ENCODE results near the gene HEMGN.
"Not testable (repeated sequence)": the region's sequence is repeated elsewhere in the genome, so short reads cannot be mapped to it uniquely, and the experiment has no call there.

The HEMGN gene

DNA sequence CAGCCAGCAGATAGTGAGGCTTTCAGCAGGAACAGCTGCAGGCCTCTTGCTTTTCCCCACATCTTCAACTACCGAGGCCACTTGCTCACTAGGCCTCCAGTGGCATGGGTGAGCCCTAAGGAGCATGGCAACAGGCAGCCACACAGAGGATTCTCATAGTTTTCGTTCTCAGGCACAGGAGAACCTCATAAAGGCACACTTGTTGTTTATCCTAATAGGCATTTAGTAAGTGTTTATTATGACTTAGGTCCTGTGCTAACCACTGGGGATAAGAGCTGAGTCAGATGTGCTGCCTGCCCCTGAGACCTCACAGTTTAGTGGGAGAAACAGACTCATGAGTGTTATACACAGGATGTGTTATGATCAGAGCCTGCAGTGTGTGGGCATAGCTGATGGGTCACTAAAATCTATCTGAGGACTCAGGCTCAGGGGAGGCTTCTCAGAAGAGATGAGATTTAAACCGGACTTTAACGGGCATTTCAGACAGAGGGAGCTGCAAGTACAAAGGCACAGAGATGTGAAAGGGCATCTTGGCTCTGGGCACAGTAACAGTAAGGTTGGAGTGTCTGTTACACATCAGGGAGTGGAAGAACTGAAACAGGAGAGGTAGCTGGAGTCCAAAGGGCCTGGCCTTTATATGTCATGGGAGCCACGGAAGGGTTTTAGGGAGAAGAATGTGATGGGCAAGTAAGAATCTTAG, 21.0 kb upstream of the HEMGN start:
- TF ChIP-seq, protein P1, sequence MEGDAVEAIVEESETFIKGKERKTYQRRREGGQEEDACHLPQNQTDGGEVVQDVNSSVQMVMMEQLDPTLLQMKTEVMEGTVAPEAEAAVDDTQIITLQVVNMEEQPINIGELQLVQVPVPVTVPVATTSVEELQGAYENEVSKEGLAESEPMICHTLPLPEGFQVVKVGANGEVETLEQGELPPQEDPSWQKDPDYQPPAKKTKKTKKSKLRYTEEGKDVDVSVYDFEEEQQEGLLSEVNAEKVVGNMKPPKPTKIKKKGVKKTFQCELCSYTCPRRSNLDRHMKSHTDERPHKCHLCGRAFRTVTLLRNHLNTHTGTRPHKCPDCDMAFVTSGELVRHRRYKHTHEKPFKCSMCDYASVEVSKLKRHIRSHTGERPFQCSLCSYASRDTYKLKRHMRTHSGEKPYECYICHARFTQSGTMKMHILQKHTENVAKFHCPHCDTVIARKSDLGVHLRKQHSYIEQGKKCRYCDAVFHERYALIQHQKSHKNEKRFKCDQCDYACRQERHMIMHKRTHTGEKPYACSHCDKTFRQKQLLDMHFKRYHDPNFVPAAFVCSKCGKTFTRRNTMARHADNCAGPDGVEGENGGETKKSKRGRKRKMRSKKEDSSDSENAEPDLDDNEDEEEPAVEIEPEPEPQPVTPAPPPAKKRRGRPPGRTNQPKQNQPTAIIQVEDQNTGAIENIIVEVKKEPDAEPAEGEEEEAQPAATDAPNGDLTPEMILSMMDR (IDR thresholded peaks at IDR 0.05; ENCODE audit: borderline replicate concordance, insufficient read depth, low read depth, low read length), result no peak
- no peak overlapping the region for H3K4me3 ChIP-seq (ENCODE audit: low read depth, low read length)

DNA sequence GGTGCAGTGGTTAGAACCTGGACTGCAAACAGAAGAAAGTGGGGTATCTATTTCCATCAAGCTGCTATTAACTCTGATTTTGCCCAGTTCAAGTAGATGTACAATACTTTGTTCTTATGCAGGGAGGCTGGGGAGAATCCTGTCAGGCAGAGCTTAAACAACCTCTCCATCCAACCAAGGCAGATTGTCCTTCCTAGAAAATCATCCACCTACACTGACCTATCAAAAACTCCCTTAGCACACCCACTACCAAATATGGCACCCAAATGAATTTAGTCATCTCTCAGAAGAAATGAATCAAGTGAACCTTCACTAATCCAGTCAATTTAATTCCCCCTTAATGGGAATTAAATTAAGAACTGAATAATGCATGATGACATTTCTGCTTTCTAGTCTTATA, 18.4 kb upstream of the HEMGN start:
- H3K4me3 ChIP-seq (ENCODE audit: low read depth, low read length), result no peak overlapping the region
- TF ChIP-seq, protein P1 (IDR thresholded peaks at IDR 0.05; ENCODE audit: borderline replicate concordance, insufficient read depth, low read depth, low read length), result no peak

DNA sequence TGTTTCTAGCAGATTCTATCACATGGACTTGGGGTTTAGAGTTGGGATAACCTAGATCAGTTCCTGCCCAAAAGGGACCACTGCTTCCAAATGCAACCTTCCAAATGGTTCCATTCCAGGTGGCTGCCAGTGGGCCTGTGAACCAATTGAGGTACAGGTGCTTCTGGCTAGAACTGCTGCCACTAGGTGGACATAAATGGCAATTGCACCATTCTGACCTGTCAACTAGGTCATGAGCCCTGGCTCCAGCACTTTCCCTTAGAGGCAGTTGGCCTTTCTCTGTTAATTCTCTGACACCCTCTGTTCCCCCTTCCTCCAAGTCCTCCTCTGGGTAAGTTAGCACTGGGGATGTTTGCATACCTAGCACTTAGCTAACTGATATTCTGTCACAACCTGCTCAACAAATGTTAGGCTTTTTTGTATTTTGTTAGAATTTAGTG, 16.6 kb upstream of the HEMGN start:
- H3K4me3 ChIP-seq (ENCODE audit: low read depth, low read length), result no peak overlapping the region
- TF ChIP-seq, protein P1 (IDR thresholded peaks at IDR 0.05; ENCODE audit: borderline replicate concordance, insufficient read depth, low read depth, low read length), result peak; percentile 74

DNA sequence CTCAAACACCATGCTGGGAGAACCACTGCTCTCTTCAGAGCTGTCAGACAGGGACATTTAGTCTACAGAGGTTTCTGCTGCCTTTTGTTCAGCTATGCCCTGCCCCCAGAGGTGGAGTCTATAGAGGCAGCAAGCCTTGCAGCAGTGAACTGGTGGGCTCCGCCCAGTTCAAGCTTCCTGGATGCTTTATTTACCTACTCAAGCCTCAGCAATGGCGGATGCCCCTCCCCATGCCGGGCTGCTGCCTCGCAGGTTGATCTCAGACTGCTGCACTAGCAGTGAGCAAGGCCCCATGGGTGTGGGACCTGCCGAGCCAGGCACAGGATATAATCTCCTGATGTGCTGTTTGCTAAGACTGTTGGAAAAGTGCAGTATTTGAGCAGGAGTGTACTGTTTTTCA, 12.9 kb upstream of the HEMGN start:
- not testable (repeated sequence) for H3K4me3 ChIP-seq (ENCODE audit: low read depth, low read length)

DNA sequence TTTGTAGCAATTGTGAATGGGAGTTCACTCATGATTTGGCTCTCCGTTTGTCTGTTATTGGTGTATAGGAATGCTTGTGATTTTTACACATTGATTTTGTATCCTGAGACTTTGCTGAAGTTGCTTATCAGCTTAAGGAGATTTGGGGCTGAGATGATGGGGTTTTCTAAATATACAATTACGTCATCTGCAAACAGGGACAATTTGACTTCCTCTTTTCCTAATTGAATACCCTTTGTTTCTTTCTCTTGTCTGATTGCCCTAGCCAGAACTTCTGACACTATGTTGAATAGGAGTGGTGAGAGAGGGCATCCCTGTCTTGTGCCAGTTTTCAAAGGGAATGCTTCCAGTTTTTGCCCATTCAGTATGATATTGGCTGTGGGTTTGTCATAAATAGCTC, 9.1 kb upstream of the HEMGN start:
- not testable (repeated sequence) for H3K4me3 ChIP-seq (ENCODE audit: low read depth, low read length)

DNA sequence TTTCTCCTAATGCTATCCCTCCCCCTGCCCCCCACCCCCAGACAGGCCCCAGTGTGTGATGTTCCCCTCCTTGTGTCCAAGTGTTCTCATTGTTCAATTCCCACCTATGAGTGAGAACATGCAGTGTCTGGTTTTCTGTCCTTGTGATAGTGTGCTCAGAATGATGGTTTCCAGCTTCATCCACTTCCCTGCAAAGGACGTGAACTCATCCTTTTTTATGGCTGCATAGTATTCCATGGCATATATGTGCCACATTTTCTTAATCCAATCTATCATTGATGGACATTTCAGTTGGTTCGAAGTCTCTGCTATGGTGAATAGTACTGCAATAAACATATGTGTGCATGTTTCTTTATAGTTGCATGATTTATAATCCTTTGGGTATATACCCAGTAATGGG, 7.5 kb upstream of the HEMGN start:
- not testable (repeated sequence) for H3K4me3 ChIP-seq (ENCODE audit: low read depth, low read length)

DNA sequence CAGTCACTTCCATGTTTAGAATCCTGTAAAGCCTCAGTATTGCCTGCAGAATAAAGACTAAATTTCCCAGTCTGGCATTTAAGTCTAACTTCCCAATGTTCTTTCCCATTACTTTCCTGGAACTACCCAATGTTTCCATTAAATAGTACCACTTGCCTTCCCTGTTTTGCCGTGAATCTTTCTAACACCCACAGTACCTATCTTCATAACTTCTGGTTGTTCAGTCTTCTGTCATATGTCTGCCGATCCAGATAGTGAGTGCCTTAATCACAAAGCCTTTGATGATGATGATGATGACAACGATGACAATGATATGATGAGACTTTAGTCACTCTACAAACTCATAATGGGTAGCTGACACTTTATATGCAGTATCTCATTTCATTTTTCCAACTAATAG, 6.6 kb upstream of the HEMGN start:
- H3K4me3 ChIP-seq (ENCODE audit: low read depth, low read length), result no peak overlapping the region
- TF ChIP-seq, protein P1 (IDR thresholded peaks at IDR 0.05; ENCODE audit: borderline replicate concordance, insufficient read depth, low read depth, low read length), result no peak

DNA sequence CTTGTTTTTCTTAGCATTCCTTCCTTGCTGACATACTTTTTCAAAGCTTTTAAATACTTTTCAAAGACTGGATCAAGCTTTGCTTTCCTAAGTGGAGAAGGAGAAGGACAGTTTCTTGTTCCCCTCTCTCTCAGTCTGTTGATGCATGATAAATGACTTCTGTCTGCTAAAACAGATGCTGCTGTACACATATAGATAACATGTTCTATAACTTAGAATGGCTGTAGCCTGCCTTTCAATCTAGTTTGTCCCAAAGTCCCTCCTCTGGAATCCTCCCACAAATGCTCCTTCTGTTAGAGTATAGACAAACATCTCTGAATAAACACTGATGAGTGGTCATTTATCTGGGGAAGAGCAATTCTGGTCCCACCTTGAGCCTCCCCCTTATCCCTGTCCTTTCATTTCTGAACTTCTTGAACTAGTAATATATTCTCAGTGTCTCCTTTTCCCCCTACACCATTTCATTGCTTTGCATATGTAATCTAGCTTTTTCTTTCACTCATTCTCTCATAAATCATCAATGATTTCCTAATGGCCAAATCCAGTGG, 5.4 kb upstream of the HEMGN start:
- TF ChIP-seq, protein P1 (IDR thresholded peaks at IDR 0.05; ENCODE audit: borderline replicate concordance, insufficient read depth, low read depth, low read length), result no peak
- no peak overlapping the region for H3K4me3 ChIP-seq (ENCODE audit: low read depth, low read length)

DNA sequence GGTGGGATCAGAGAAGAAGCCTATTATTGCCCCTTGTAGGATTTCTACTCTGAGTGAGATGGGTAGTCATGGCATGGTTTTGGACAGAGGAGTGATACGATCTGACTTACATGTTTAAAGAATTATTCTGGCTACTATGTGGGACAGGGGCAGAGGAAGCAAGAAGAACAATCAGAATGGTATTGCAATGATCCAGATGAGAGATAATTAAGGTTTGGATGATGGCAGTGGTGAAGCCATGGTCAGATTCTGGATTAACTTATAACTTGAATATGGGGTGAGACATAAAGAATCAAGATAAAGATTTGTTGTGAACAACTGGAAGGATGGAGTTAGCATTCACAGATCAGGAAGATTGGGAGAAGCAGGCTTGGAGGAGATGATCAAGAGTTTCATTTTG, 3.4 kb upstream of the HEMGN start:
- H3K4me3 ChIP-seq (ENCODE audit: low read depth, low read length), result no peak overlapping the region
- TF ChIP-seq, protein P1 (IDR thresholded peaks at IDR 0.05; ENCODE audit: borderline replicate concordance, insufficient read depth, low read depth, low read length), result no peak

Data from GM12875 (cell line).